Right forelimb (tissue), 1 donor: ENCODE measurements around the gene TBC1D10B.
A peak's percentile ranks its signal among the peaks of the same experiment; 100 is the strongest.

Experiments
- DNase-seq: peaks from one replicate; pipeline ENCODE4 v3.0.0-alpha.2; 2018

Gene TBC1D10B

GRCh38 chr16:30370456-30371247 is at the start of gene TBC1D10B:
Gene TBC1D10B, minus strand, starts transcription at chr16:30370494. Its CDS starts 311 bp downstream, at chr16:30370183.
- DNase-seq: peak; percentile 100

DNA sequence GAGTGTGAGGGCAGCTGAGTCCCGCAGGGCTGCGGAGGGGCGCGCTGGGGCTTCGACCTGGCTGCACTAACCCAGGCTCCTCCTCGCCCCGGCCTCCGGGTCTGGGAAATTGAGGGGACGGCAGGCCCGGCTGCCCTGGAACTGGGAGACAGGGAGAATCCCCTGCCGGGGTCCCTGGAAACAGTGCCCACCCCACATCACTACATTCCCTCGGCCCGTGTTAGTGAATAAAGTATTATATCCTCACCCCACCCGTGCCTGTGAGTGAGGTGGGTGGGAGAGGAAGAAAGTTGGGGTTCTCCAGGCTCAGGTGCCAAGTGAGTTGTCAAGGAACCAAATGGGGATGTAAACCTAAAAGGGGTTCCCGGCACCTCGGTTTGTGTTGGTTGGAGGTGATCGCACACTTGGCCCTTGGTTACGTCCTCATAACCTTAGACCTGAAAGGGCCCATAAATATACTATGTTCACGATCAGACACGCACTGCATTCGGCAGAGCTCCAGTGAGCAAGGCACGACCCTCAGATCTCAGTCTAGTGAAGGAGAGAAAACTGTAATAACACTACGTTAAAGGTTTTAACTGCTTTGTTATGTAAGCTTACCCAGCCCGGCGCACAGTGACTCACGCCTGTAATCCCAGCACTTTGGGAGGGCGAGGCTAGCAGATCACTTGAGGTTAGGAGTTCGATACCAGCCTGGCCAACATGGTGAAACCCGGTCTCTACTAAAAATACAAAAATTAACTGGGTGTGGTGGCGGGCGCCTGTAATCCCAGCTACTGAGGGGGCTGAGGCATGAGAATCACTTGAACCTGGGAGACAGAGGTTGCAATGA is 48.3 kb upstream of the TBC1D10B start:
- DNase-seq: no peak

- DNase-seq: peak; percentile 89
Measured at GRCh38 chr16:30417529-30418349, 47.4 kb upstream of the TBC1D10B start.

- DNase-seq: no peak
Measured at GRCh38 chr16:30416624-30417528, 46.6 kb upstream of the TBC1D10B start.

DNA sequence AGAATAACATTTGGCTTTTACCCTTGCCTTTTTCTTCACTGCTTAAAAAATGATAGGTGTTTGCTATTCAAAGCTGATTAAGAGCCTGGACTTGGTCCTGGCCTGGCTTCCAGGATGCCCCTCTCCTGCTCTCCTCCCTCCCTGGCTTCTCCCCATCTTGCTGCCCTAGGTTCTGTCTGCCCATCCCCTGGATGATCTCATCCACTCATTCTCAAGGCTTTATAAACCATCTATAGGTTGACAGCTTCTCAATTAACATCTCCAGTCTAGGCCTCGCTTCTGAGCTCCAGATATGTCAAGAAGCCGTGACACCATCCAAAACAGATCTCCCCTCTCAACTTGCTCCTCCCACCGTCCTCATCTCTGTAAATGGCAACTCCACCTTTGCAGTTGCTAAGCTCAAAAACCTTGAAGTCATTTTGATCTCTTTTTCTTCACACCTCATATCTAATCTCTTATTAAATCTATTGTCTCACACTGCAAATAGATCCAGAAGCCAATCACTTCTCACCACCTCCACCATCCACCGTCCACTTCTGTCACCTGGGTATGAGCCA is 45.8 kb upstream of the TBC1D10B start:
- DNase-seq: no peak

GRCh38 chr16:30414159-30414558 is 43.9 kb upstream of the TBC1D10B start:
- DNase-seq: no peak

DNA sequence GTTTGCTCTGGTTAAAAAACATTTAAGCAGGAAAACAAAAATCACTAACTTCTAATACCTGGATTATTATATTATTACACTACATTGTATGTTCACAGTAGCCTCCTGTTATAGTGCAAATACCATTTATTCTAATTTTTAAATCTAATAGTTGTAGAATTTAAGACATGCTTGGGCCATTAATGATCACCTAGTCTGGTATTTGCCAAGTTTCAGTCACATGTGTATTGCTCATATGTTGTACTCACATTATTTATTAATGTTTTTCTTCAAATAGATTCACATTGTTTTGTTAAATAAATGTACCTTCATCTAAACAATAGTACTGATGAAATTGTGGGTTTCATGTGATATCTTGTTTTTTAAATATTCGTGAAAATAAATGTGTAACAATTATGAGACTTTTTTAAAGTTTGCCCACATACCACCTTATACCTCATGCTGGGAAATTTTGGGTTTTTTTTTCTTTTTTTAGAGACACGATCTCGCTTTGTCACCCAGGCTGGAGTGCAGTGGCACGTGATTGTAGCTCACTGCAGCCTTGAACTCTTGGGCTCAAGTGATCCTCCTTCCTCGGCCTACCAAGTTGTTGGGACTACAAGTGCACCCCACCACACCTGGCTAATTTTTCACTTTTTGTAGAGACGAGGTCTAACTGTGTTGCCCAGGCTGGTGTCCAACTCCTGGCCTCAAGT is 43.0 kb upstream of the TBC1D10B start:
- DNase-seq: no peak

DNA sequence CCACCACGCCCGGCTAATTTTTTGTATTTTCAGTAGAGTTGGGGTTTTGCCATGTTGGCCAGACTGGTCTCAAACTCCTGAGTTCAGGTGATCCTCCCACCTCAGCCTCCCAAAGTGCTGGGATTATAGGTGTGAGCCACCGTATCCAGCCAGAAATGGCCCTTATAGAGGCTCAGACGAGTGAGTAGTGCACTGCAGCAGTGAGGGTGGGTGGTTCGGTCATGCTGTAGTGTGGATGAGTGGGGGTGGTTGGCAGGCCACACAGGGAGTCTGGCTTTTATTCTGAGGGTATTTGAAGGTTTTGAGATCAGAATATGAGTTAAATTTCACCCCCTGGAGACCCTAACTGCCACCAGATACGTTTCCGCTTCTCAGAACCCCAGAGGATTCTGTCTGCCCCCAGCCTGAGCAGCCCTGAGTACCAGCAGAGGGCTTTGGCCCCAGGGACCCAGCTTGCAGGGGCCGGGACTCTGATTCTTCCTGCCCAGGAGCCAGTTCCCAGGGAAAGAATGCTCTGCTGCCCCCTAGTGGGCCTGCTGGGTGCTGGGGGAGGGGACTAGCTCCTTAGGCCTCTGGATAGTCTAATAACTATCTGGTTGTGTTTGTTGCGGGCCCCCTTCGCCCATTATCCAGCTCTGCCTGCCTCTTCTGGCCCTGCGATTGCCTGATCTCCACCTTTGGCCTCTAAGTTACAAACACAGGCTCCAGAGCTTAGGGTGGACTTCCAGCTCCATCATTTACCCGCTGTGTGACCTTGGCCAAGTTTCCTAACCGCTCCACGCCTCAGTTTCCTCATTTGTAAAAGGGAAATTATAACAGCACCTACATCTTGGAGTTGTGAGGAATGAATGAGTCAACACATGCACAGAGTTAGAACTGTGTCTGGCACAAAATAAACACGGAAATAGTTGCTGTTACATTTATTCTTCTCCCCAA is 39.1 kb upstream of the TBC1D10B start:
- DNase-seq: peak; percentile 96

GRCh38 chr16:30407804-30408534 is 37.7 kb upstream of the TBC1D10B start:
- no peak for DNase-seq

DNA sequence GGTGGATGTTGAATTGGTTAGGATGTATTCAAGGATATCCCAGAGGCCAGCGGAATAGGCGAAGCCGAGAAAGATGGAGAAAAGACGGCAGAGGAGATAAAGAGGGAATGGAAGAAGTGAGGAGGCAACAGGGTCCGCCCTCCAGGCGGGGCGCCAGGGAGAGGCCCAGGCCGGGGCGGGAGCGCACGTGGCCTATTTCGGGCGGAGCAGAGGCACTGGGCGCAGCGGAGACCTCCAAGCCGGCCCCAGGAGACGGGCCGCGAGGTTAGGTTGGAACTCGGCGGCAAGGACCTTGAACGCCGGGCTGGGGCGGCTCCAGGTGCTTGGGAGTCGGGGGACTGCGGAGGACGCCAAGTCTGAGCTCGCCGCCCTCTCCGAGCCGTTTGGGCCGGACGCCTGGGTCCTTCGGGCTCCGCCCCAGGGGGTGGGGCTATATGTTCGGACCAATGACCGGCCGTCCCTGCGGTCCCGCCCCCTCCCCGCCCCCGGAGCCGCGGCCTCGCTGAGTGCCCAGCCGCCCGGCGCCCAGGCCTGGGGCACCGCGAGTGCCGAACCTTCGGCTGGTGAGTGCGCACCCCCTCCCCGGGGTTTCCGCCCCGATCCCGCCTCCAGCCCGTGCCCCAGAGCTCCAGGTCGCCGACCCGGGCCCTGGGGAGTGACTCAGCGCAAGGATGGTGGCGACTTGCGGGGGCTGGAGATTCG is 37.0 kb upstream of the TBC1D10B start, which contains the start of gene ZNF771:
TSS of gene ZNF771 (plus strand) at position 505 of the 702 bp plus-strand sequence. CDS start 448 bp downstream, outside the sequence.
- peak; percentile 97 for DNase-seq

- no peak for DNase-seq
Measured at GRCh38 chr16:30406795-30407101, 36.5 kb upstream of the TBC1D10B start.

- no peak for DNase-seq
Measured at GRCh38 chr16:30401768-30402425, 31.6 kb upstream of the TBC1D10B start.

DNA sequence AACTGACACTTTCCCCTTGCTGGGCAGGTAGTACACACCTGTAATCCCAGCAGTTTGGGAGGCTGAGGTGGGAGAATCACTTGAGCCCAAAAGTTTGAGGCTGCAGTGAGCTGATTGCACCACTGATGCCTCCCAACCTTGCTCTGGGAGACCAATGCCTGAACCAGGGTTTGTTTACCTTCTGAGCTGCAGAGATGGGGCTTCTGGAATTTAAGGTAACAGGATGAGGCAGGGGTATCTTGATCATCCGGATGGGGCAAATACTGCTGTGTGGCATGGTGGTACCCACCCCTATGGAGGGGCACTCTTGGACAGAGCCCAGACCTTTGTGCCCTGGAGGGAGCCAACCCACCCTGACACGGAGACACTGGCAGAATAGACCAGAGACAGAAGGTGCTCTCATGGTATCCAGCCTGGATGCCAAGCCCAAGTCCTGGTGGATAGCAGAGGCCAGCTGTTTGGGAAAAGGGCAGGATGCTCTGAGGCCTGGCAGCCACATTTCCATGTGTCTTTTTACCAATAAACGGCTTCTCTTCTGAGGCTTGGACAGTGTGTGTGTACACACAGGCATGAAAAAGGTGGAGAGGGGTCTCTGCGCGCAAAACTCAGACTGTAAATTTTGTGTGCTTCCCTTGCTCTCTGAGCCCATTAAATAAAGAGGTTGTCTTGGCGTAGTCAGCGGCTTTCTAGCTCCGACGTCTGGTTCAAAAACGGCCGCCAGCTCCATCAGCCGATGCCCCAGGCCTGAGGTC is 29.3 kb upstream of the TBC1D10B start:
- DNase-seq: no peak

- no peak for DNase-seq
Measured at GRCh38 chr16:30398661-30399434, 28.6 kb upstream of the TBC1D10B start.

DNA sequence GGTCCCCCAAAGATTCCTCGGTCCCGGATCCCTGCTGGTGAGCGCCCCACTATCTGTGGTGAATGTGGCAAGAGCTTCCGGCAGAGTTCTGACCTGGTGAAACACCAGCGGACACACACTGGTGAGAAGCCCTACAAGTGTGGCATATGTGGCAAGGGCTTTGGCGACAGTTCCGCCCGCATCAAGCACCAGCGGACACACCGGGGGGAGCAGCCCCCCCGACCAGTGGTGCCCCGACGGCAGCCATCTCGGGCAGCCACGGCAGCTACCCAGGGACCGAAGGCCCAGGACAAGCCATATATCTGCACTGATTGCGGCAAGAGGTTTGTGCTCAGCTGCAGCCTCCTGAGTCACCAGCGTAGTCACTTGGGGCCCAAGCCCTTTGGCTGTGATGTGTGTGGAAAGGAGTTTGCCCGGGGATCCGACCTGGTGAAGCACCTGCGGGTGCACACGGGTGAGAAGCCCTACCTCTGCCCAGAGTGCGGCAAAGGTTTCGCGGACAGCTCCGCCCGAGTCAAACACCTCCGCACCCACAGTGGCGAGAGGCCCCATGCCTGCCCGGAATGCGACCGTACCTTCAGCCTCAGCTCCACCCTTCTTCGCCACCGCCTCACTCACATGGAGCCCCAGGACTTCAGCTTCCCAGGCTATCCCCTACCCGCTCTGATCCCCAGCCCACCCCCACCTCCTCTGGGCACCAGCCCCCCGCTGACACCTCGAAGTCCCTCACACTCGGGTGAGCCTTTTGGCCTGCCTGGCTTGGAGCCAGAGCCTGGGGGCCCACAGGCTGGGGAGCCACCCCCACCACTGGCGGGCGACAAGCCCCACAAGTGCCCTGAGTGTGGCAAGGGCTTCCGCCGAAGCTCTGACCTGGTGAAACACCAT is 27.7 kb upstream of the TBC1D10B start:
- no peak for DNase-seq
